H1 (cell line): ENCODE results near the gene TNFAIP8L3. TPM values are rescaled to one million over a fixed set of nuclear protein-coding genes. Genes with fewer than 3 reads are reported as not detected.

Experiments used
- CBX5 ChIP-seq: fragments of 300-800, 300-1000 bp; sonication (generic); IDR thresholded peaks from 2 replicates; pipeline ENCODE4 v1.7.1; 2016; ENCODE audit warnings: antibody characterized with exemption, low read length, low read depth
- CEBPB ChIP-seq: IDR thresholded peaks from 2 replicates; pipeline ENCODE4 v1.6.1; 2012; ENCODE audit warnings: low read depth, low read length
- CHD2 ChIP-seq: IDR thresholded peaks from 2 replicates; pipeline ENCODE4 v1.6.1; 2012; ENCODE audit warnings: low read length, improper control_type of control experiment
- EGR1 ChIP-seq: IDR thresholded peaks from 2 replicates; pipeline ENCODE4 v1.6.1; 2011; ENCODE audit warnings: low read depth, low read length, borderline replicate concordance
- SIX5 ChIP-seq: IDR thresholded peaks from 2 replicates; pipeline ENCODE4 v1.6.1; 2011; ENCODE audit warnings: mild to moderate bottlenecking, low read depth, low read length
- SP2 ChIP-seq: IDR thresholded peaks from 2 replicates; pipeline ENCODE4 v1.6.1; 2012; ENCODE audit warnings: mild to moderate bottlenecking, low read length, inconsistent platforms
- SRF ChIP-seq: IDR thresholded peaks from 2 replicates; pipeline ENCODE4 v1.6.1; 2011; ENCODE audit warnings: mild to moderate bottlenecking, low read depth, low read length, moderate library complexity
- SUZ12 ChIP-seq: fragments of 200-600 bp; sonication (generic); IDR thresholded peaks from 2 replicates; pipeline ENCODE4 v1.6.1; 2012; ENCODE audit warnings: mild to moderate bottlenecking, inconsistent platforms, low read length, moderate library complexity, mixed read lengths
- TBP ChIP-seq: IDR thresholded peaks from 2 replicates; pipeline ENCODE4 v1.6.1; 2011; ENCODE audit warnings: low read depth, low read length, improper control_type of control experiment
- polyA plus RNA-seq, 7 experiments: library from polyadenylated mRNA; depleted of rRNA in 3 of 7; stranded (reverse) in 5 of 7; unstranded in 2 of 7; fragments of >200 nt in 5 of 7; fragments of 200-250 nt in 2 of 7; gene quantifications; 1 replicate in 5 of 7; 2 replicates in 1 of 7; 4 replicates in 1 of 7; pipeline versions ENCODE4 v1.2.1 to v1.2.3, GENCODE V29; 2011 to 2013; ENCODE audit warnings: missing spikeins in 2 of 7, mixed read lengths in 2 of 7
- total RNA-seq: library from RNA; stranded (reverse); fragmentation: NEBNext Ultra II Directional; extraction: Animal tissue kit (Norgen Biotek cat#: 25700); gene quantifications from 2 replicates; pipeline ENCODE4 v1.2.1, GENCODE V29; 2021
- TF ChIP-seq, protein P1 (sequence below): fragments of 300-600 bp; sonication (generic); IDR thresholded peaks from 2 replicates; pipeline ENCODE4 v1.7.1; 2012; ENCODE audit warnings: low read length, moderate library complexity, mild to moderate bottlenecking, inconsistent platforms; ENCODE audit not compliant: insufficient replicate concordance

The TNFAIP8L3 gene
- total and polyA plus RNA-seq, 2 of the 8 experiments (the other 6 are each of a cell fraction or from before 2014, with no cell fraction given) = 0.23 to 0.67 TPM

DNA sequence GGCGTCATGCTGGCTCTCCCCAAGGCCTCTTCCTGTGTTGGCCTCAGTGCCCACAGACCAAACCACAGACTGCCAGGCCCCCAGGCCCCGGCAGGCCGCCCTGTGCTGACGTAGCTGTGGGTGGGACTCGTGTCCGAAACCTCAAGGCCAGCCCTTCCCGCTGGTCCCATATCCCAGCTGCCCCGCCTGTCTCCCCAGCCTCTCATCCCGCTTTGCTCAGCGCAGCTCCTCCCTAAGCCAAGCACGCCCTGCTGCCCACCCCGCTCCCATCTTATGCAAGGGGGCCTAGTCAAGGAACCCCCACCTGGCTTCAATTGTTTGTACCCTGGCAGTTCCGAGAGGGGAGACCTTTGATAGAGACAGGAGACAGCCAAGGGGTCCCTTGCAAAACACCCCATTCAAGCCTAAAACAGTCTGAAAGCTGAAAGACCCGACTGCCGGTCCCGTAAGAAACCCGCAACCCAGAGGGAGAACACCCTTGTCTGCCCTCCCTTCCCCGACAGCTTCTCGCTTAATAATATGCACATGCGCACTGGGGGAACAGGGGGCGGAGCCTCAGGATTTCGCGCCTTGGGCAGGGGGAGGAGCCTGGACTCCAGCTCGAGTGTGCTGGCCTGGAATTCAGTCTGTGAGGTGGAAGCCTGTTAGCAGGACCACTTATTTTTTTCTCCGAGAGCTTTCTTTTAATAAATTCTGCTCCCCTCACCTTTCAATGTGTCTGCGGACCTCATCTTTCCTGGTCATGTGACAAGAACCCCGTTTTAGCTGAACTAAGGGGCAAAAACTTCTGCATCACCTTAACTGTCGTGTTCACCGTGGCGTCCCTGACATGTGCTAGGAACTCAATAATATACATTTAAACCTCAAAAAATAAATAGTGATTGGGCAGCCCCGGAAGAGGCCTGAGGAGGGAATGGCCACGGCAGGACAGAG lies 17.2 kb downstream of the TNFAIP8L3 start (continued):
- TF ChIP-seq, protein P1, sequence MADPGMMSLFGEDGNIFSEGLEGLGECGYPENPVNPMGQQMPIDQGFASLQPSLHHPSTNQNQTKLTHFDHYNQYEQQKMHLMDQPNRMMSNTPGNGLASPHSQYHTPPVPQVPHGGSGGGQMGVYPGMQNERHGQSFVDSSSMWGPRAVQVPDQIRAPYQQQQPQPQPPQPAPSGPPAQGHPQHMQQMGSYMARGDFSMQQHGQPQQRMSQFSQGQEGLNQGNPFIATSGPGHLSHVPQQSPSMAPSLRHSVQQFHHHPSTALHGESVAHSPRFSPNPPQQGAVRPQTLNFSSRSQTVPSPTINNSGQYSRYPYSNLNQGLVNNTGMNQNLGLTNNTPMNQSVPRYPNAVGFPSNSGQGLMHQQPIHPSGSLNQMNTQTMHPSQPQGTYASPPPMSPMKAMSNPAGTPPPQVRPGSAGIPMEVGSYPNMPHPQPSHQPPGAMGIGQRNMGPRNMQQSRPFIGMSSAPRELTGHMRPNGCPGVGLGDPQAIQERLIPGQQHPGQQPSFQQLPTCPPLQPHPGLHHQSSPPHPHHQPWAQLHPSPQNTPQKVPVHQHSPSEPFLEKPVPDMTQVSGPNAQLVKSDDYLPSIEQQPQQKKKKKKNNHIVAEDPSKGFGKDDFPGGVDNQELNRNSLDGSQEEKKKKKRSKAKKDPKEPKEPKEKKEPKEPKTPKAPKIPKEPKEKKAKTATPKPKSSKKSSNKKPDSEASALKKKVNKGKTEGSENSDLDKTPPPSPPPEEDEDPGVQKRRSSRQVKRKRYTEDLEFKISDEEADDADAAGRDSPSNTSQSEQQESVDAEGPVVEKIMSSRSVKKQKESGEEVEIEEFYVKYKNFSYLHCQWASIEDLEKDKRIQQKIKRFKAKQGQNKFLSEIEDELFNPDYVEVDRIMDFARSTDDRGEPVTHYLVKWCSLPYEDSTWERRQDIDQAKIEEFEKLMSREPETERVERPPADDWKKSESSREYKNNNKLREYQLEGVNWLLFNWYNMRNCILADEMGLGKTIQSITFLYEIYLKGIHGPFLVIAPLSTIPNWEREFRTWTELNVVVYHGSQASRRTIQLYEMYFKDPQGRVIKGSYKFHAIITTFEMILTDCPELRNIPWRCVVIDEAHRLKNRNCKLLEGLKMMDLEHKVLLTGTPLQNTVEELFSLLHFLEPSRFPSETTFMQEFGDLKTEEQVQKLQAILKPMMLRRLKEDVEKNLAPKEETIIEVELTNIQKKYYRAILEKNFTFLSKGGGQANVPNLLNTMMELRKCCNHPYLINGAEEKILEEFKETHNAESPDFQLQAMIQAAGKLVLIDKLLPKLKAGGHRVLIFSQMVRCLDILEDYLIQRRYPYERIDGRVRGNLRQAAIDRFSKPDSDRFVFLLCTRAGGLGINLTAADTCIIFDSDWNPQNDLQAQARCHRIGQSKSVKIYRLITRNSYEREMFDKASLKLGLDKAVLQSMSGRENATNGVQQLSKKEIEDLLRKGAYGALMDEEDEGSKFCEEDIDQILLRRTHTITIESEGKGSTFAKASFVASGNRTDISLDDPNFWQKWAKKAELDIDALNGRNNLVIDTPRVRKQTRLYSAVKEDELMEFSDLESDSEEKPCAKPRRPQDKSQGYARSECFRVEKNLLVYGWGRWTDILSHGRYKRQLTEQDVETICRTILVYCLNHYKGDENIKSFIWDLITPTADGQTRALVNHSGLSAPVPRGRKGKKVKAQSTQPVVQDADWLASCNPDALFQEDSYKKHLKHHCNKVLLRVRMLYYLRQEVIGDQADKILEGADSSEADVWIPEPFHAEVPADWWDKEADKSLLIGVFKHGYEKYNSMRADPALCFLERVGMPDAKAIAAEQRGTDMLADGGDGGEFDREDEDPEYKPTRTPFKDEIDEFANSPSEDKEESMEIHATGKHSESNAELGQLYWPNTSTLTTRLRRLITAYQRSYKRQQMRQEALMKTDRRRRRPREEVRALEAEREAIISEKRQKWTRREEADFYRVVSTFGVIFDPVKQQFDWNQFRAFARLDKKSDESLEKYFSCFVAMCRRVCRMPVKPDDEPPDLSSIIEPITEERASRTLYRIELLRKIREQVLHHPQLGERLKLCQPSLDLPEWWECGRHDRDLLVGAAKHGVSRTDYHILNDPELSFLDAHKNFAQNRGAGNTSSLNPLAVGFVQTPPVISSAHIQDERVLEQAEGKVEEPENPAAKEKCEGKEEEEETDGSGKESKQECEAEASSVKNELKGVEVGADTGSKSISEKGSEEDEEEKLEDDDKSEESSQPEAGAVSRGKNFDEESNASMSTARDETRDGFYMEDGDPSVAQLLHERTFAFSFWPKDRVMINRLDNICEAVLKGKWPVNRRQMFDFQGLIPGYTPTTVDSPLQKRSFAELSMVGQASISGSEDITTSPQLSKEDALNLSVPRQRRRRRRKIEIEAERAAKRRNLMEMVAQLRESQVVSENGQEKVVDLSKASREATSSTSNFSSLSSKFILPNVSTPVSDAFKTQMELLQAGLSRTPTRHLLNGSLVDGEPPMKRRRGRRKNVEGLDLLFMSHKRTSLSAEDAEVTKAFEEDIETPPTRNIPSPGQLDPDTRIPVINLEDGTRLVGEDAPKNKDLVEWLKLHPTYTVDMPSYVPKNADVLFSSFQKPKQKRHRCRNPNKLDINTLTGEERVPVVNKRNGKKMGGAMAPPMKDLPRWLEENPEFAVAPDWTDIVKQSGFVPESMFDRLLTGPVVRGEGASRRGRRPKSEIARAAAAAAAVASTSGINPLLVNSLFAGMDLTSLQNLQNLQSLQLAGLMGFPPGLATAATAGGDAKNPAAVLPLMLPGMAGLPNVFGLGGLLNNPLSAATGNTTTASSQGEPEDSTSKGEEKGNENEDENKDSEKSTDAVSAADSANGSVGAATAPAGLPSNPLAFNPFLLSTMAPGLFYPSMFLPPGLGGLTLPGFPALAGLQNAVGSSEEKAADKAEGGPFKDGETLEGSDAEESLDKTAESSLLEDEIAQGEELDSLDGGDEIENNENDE = no peak
- TF ChIP-seq CBX5 (no peak), CEBPB (no peak), SP2 (no peak), TBP (no peak), EGR1 (no peak), CHD2 (no peak), SRF (no peak), SIX5 (no peak), SUZ12 (no peak)
